HepG2 (cell line): ENCODE results near the gene SPCS1. TPM values are rescaled to one million over a fixed set of nuclear protein-coding genes. Genes with fewer than 3 reads are reported as not detected.

Experiments
- ARID5B ChIP-seq: IDR thresholded peaks from 2 replicates; pipeline ENCODE4 v1.4.0; 2020; ENCODE audit warnings: mild to moderate bottlenecking, missing genetic modification reagents
- DNMT1 ChIP-seq: sonication (generic); formaldehyde crosslinking; IDR thresholded peaks from 2 replicates; pipeline ENCODE4 v1.5.1; 2020; ENCODE audit warnings: mild to moderate bottlenecking, missing genetic modification reagents
- HOXD1 ChIP-seq: sonication (generic); formaldehyde crosslinking; IDR thresholded peaks from 2 replicates; pipeline ENCODE4 v1.5.0; 2020; ENCODE audit warnings: missing genetic modification reagents
- KLF16 ChIP-seq, 2 experiments: sonication (generic) in 1 of 2; formaldehyde crosslinking in 1 of 2; IDR thresholded peaks; 2 replicates each; pipeline versions ENCODE4 v1.6.1 to v1.8.0; 2016 to 2023; ENCODE audit warnings: missing genetic modification reagents in 2 of 2, missing compliant biosample characterization in 1 of 2
- MAZ ChIP-seq, 2 experiments: sonication (generic) in 1 of 2; formaldehyde crosslinking in 1 of 2; IDR thresholded peaks; 2 replicates each; pipeline versions ENCODE4 v1.5.0 to v1.6.1; 2012 to 2020; ENCODE audit warnings: low read depth in 2 of 2, mild to moderate bottlenecking in 2 of 2, borderline replicate concordance in 1 of 2, improper control_type of control experiment in 1 of 2, low read length in 1 of 2, missing genetic modification reagents in 1 of 2, moderate library complexity in 1 of 2
- TCF12 ChIP-seq, 2 experiments: fragments of 450-650 bp in 1 of 2; sonication (generic) in 1 of 2; formaldehyde crosslinking in 1 of 2; IDR thresholded peaks; 2 replicates each; pipeline versions ENCODE4 v1.6.1 to v1.8.0; 2017 to 2022; ENCODE audit warnings: antibody characterized with exemption in 1 of 2, mild to moderate bottlenecking in 1 of 2, missing genetic modification reagents in 1 of 2, moderate library complexity in 1 of 2
- TFDP2 ChIP-seq: sonication (generic); formaldehyde crosslinking; IDR thresholded peaks from 2 replicates; pipeline ENCODE4 v1.4.0; 2020; ENCODE audit warnings: missing genetic modification reagents
- ZIK1 ChIP-seq: sonication (generic); formaldehyde crosslinking; IDR thresholded peaks from 2 replicates; pipeline ENCODE4 v1.5.0; 2020; ENCODE audit warnings: mild to moderate bottlenecking, low read depth, missing genetic modification reagents, borderline replicate concordance
- ZNF280D ChIP-seq: sonication (generic); formaldehyde crosslinking; IDR thresholded peaks from 2 replicates; pipeline ENCODE4 v1.5.1; 2020; ENCODE audit warnings: mild to moderate bottlenecking, missing genetic modification reagents
- ZNF609 ChIP-seq: sonication (generic); formaldehyde crosslinking; IDR thresholded peaks from 2 replicates; pipeline ENCODE4 v1.4.0; 2020; ENCODE audit warnings: mild to moderate bottlenecking, missing genetic modification reagents, borderline replicate concordance
- ZSCAN9 ChIP-seq: IDR thresholded peaks from 2 replicates; pipeline ENCODE4 v1.6.1; 2016; ENCODE audit warnings: borderline replicate concordance
- polyA plus RNA-seq, 8 experiments: library from polyadenylated mRNA; depleted of rRNA in 3 of 8; stranded (reverse) in 7 of 8; unstranded in 1 of 8; fragments of >200 nt; fragmentation: Illumina TruSeq in 4 of 8; extraction: Trizol in 4 of 8; gene quantifications; 2 replicates each; pipeline versions ENCODE4 v1.2.1 to v1.2.3, GENCODE V29; 2011 to 2016; ENCODE audit warnings: low read depth in 4 of 8, missing spikeins in 1 of 8, mixed read lengths in 1 of 8; ENCODE audit not compliant: insufficient read depth in 1 of 8
- total RNA-seq, 5 experiments: library from RNA; depleted of rRNA; stranded (reverse); fragments of >200 nt; fragmentation: Illumina TruSeq; extraction: Trizol; gene quantifications; 2 replicates each; pipeline ENCODE4 v1.2.3, GENCODE V29; 2016; ENCODE audit warnings: low read depth in 1 of 5

SPCS1 gene
- total and polyA plus RNA-seq, 2 of the 13 experiments (the other 11 are each of a cell fraction or from before 2014, with no cell fraction given): 84.6 to 120 TPM

- TF ChIP-seq ZSCAN9 (CRISPR knock-in tag) (peak; percentile 56; the same call in 1 of the 2 replicates), KLF16 (CRISPR knock-in tag; IDR thresholded peaks at IDR 0.05) (peak in 1 of 2 experiments; percentile 72; a peak in 1 of 4 replicates), ZIK1 (peak; percentile 23; the same call in 1 of the 2 replicates), DNMT1 (CRISPR knock-in tag) (0 out of 2 replicates have a peak, but pooled peaks have one; percentile 20), TCF12 (IDR thresholded peaks at IDR 0.05) (no peak), TCF12 (CRISPR knock-in tag; IDR thresholded peaks at IDR 0.05) (no peak), ZNF609 (CRISPR knock-in tag) (0 out of 2 replicates have a peak, but pooled peaks have one; percentile 47), TFDP2 (CRISPR knock-in tag) (peak; percentile 76), ZNF280D (CRISPR knock-in tag) (0 out of 2 replicates have a peak, but pooled peaks have one; percentile 46), MAZ (IDR thresholded peaks at IDR 0.05; ENCODE audit: borderline replicate concordance, low read depth, low read length) (no peak; the same call in 1 of the 2 replicates), MAZ (CRISPR knock-in tag; IDR thresholded peaks at IDR 0.05; ENCODE audit: low read depth) (peak; percentile 53; the same call in 1 of the 2 replicates), HOXD1 (CRISPR knock-in tag) (peak; percentile 44; the same call in 1 of the 2 replicates), ARID5B (CRISPR knock-in tag) (0 out of 2 replicates have a peak, but pooled peaks have one; percentile 11)
Observed at GRCh38 chr3:52705688-52706686, at the start of gene SPCS1, which contains the start of gene GLT8D1 (continued).
